Testis (tissue), 2 donors: Measurements from ENCODE around the gene LNX1.

ENCODE experiments used
- CTCF ChIP-seq, 3 experiments: fragments of 450-650 bp in 2 of 3; fragments of 200-600 bp in 1 of 3; sonication (generic) in 1 of 3; IDR thresholded peaks; one replicate each; pipeline ENCODE4 v1.5.1; 2016 to 2019; ENCODE audit warnings: antibody characterized with exemption in 3 of 3, mild to moderate bottlenecking in 2 of 3, moderate library complexity in 1 of 3
- POLR2A ChIP-seq: fragments of 450-650 bp; IDR thresholded peaks from one replicate; pipeline ENCODE4 v1.6.1; 2017; ENCODE audit warnings: antibody characterized with exemption, mild to moderate bottlenecking, moderate library complexity

DNA sequence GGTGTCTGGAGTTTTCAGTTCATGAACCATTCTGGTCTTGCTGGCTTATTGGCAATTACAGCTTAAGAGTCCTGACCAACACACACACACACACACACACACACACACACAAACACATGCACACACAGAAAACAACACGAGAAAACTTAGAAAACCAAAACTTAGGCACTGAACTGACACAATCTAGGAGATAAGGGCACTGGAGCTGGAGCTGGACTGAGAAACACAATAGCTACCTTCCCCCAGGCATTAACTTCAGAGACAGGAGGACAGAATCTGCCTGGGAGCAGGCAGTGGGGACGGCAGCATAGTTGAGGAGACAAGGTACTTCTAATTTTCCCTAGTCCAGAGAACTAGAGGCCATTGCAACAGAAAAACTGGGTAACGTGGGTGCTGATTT, 62.3 kb downstream of the LNX1 start:
- TF ChIP-seq CTCF (IDR thresholded peaks at IDR 0.05) = no peak
- TF ChIP-seq POLR2A = no peak
